ENCODE results near the gene MAZ.
"Not testable (repeated sequence)": the region's sequence is repeated elsewhere in the genome, so short reads cannot be mapped to it uniquely, and the experiment has no call there.

The MAZ gene

GRCh38 chr16:29784901-29785500, 21.3 kb upstream of the MAZ start:
- peak; percentile 68 for DNase-seq (ENCODE audit: low read depth)

- not testable (repeated sequence) for DNase-seq (ENCODE audit: low read depth)
These were observed 19.2 kb upstream of the MAZ start for GRCh38 chr16:29787155-29787554.

- DNase-seq (ENCODE audit: low read depth), result no peak
These were observed 16.6 kb upstream of the MAZ start for GRCh38 chr16:29789775-29790182.

- DNase-seq (ENCODE audit: low read depth), result peak; percentile 100
These were observed 16.0 kb upstream of the MAZ start, which contains the start of gene KIF22 for GRCh38 chr16:29790183-29790948. TSS of gene KIF22 (plus strand) at chr16:29790751. CDS start at chr16:29790760, 9 bp downstream.

- no peak for DNase-seq (ENCODE audit: low read depth)
These were observed 15.1 kb upstream of the MAZ start for GRCh38 chr16:29790949-29791844.

- DNase-seq (ENCODE audit: low read depth), result no peak
These were observed 14.2 kb upstream of the MAZ start for GRCh38 chr16:29791845-29792807.

- DNase-seq (ENCODE audit: low read depth), result not testable (repeated sequence)
These were observed 13.2 kb upstream of the MAZ start for GRCh38 chr16:29793153-29793552.

GRCh38 chr16:29794231-29794710, 12.1 kb upstream of the MAZ start:
- no peak for DNase-seq (ENCODE audit: low read depth)

- no peak for DNase-seq (ENCODE audit: low read depth)
These were observed 3.9 kb upstream of the MAZ start for GRCh38 chr16:29802416-29802935.

GRCh38 chr16:29804020-29804419, 2.3 kb upstream of the MAZ start:
- no peak for DNase-seq (ENCODE audit: low read depth)

GRCh38 chr16:29804455-29805231, 1.7 kb upstream of the MAZ start:
- no peak for DNase-seq (ENCODE audit: low read depth)

- peak; percentile 95 for DNase-seq (ENCODE audit: low read depth)
These were observed 864 bp upstream of the MAZ start for GRCh38 chr16:29805232-29806098.

GRCh38 chr16:29806641-29807425, 504 bp downstream of the MAZ start:
- no peak for DNase-seq (ENCODE audit: low read depth)

- DNase-seq (ENCODE audit: low read depth), result peak; percentile 82
These were observed 1.3 kb downstream of the MAZ start for GRCh38 chr16:29807426-29808218.

- no peak for DNase-seq (ENCODE audit: low read depth)
These were observed 2.0 kb downstream of the MAZ start for GRCh38 chr16:29808219-29808900.

GRCh38 chr16:29809031-29809747, 2.9 kb downstream of the MAZ start:
- DNase-seq (ENCODE audit: low read depth), result no peak
